Stimulated activated CD4-positive, alpha-beta T cell treated with anti-CD3 and anti-CD28 coated beads, Interleukin-4, amount 100 ng/mL, for 24 hours (primary cell): Measurements from ENCODE around the gene ETFA.

ENCODE experiments used
- DNase-seq: peaks from one replicate; pipeline ENCODE4 v3.0.0-alpha.2; 2020

Gene ETFA

GRCh38 chr15:76311100-76311953 is at the start of gene ETFA:
Gene ETFA (minus strand): TSS chr15:76311469. CDS start chr15:76311388, 81 bp downstream.
- peak; percentile 92 for DNase-seq

GRCh38 chr15:76360416-76360815 is 49.1 kb upstream of the ETFA start:
- no peak for DNase-seq

- no peak for DNase-seq
Measured at GRCh38 chr15:76359152-76359551, 47.9 kb upstream of the ETFA start.

- DNase-seq, result no peak
Measured at GRCh38 chr15:76358453-76358852, 47.2 kb upstream of the ETFA start.

DNA sequence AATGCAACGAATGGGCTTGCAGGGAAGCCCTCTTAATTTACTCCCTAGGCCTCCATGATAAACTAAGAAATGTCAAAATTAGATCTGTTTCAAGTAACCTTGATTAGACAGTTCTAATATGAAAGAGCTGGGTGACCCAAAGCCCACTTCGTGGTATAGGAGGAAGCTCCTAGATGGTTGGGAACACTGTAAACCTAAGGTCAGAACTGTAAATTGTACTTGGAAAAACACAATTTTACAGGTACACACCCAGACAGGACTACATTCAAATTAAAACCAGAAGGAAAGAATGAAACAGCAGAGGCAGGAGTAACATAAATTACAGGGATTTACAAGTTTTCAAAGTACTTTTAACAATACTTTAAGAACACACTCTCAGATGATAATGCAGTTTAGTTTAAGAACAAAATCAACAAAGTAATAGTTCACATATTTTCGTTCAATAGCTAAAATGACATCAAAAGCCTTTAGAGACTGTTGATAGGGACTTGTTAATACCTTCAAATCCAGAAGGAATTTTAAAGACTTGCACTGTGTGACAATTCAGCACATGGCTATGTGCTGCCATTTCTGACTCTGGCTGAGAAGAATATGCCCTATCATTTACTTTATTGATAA is 43.7 kb upstream of the ETFA start:
- no peak for DNase-seq

DNA sequence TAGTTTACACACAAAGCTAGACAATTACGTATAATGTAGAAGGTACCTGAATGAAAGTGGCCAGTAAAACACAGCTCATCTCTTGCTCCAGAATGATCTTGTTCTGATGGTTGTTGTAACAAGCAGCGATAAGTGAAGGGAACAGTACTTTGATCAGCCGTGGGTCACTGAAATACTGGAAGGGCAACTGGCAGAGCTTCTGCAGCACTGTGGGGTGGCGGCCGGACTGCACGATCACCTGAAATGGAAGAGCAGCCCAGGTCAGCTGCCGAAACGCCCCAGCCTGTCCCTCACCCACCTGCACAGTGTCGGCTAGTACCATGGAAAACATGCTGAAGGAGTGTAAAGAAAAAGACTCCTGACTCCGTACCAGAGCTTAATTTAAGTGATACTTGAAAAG is 42.6 kb upstream of the ETFA start:
- DNase-seq, result no peak

DNA sequence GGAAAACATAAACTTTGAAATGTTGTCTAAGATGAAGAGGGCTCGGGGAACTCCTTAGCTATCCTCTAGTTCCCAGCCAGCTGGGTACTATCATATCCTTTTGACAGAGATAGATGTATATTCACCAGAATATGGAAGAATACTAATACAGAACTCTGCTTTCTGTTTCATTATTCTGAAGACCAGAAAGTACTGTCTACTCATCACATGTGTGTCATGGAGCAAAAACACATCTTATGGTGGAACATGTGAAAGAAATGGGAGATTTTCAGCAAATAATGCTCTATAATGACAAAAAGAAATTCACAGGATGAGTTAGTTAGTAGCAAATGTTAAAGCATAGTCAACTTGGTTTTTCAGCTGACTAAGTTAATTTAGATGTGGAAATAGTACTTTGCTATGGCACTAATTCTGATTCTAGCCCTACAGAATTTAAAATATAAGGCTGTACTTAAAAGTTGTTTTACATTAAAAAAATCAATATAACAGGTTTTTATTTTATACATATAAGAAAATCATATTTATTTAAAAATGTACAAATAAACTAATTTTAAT is 41.8 kb upstream of the ETFA start:
- no peak for DNase-seq

DNA sequence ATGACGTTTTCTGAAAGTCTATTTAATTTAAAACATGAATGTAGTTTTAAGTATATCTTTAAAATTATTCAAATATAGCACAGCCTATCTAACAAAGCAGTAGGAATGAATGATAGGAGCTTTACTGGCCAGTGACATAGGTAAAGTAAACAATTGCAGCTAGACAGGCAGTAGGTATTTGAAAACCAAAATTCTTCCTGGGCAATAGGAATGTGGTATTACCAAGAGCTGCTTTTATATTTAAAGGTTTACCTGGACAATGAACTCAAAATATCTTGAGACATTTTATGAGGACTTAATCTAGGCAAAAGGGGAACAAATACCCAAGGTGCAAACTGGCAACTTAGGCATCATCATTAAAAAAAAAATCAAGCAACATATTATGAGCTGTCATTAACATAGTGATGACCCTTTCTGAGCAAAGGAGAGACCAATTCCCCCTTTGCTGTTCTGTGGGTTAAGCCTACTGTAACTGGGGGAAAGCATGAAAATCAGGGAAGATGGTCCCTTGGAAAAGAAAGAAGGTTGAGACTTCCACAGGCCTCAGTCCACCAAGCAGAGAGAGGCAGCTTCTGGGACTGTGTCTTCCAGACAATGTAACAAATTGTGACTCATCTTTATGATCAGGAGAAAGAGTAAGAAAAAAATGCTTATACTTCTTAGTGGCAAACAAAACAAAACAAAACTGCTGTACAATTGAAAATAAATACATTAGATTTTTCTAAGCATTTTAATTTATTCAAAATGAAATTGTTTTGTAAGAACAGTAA is 38.2 kb upstream of the ETFA start:
- no peak for DNase-seq

- DNase-seq, result no peak
Measured at GRCh38 chr15:76347482-76348055, 36.3 kb upstream of the ETFA start.

GRCh38 chr15:76346669-76347481 is 35.6 kb upstream of the ETFA start:
- no peak for DNase-seq

DNA sequence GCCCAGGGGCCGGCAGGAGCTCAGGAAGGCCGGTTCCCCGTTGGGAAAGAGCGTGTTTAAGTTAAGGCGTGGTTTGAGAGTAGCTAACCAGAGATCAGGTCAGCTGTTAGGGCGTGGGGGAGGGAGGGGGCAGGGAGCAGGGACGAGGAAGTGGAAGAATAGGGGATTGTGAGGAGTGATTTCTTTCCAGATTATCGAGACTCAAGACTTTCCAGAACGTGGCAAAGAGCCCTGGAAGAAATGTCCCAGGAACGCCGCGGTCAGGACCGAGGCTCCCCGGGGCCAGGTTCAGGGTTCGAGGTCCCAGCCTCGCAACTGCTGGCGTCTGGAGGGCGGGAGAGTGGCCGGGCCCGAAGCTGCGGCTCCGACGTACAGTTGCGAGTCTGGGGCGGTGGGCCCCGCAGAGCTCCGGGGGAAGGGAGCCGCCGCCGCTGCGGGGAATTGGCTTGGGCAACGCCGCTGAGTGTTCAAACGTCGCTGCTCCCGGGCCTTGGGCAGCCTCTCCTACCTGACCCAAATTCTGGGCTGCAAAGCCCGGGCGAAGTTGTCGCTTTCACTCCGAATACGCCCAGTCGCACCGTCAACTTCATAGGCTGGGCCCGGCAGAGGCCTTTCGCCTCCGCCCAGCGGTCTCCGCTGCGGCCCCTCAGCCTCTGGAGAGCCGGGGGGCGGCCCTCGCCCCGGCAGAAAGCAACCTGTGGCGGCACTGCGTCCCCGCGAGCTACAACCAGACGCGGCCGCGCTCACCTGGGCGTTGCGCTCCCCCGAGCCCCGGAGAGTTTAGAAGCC is 34.8 kb upstream of the ETFA start:
- DNase-seq, result no peak

DNA sequence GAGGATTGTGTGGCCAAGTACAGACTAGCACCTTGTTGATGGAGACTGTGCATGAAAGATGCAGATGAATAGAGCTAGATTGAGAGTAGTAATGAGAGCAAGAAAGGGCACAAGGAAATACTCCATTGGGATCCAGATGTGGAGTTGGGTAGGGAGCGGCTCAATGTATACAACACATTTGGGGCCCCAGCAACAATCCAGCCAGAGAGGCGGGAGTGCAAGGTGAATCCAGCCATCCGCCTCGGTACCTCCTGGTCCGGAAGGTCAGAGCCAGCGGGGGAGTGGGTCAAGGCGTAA is 34.3 kb upstream of the ETFA start:
- no peak for DNase-seq

DNA sequence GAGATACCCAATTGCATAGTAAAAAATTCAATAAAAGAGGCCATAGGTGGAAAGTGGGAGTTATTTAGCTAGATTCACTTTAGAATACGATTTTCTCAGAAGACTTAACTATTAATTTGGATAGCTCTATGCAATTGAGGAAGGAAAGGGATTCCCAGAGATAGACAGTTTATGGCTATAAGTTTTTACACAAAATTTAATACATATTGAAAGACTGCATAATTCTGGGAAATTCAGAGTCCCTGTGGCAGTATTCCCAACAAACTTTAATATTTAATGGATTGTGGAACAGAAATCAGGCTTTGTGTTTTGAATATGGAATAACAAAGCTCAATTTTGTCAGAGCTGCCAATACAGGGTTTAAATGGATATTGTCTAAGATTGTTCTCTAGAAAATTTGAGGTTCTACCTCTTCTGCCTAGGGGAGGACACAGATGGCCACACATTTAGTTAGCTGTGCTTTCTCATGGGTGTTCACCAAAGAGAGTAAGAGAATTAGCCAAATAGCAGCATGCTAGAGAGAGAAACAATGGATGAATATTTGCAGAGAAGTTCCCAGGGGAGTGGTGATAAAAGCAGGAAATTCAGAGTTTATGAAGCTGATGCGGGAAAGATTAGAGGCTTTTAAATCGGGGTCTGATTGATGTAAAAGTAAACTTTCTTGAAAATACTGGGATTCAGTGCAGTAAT is 33.8 kb upstream of the ETFA start:
- no peak for DNase-seq

- no peak for DNase-seq
Measured at GRCh38 chr15:76343313-76343996, 32.2 kb upstream of the ETFA start.

GRCh38 chr15:76342382-76343201 is 31.3 kb upstream of the ETFA start:
- DNase-seq, result no peak

GRCh38 chr15:76342058-76342381 is 30.8 kb upstream of the ETFA start:
- DNase-seq, result no peak

DNA sequence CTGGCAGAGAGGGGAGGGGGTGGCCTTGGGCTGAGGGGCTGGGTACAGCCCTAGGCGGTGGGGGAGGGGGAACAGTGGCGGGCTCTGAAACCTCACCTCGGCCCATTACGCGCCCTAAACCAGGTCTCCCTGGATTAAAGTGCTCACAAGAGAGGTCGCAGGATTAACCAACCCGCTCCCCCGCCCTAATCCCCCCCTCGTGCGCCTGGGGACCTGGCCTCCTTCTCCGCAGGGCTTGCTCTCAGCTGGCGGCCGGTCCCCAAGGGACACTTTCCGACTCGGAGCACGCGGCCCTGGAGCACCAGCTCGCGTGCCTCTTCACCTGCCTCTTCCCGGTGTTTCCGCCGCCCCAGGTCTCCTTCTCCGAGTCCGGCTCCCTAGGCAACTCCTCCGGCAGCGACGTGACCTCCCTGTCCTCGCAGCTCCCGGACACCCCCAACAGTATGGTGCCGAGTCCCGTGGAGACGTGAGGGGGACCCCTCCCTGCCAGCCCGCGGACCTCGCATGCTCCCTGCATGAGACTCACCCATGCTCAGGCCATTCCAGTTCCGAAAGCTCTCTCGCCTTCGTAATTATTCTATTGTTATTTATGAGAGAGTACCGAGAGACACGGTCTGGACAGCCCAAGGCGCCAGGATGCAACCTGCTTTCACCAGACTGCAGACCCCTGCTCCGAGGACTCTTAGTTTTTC is 30.2 kb upstream of the ETFA start:
- no peak for DNase-seq

- peak; percentile 39 for DNase-seq
Measured at GRCh38 chr15:76340803-76341365, 29.6 kb upstream of the ETFA start.
